ENCODE results near the gene ASB3.

ASB3 gene

GRCh38 chr2:53753041-53753440, 33.7 kb downstream of the ASB3 start:
- Histone ChIP-seq H3K9me3 (ENCODE audit: control insufficient read depth, low read length) (no peaks in the 10 kb centered on the region), H3K9ac (ENCODE audit: low read length) (no peak overlapping the region), H3K4me3 (ENCODE audit: low read length) (no peak overlapping the region), H3K27me3 (ENCODE audit: control insufficient read depth, insufficient read depth, low read length) (no peaks in the 10 kb centered on the region), H3K4me1 (ENCODE audit: control insufficient read depth, insufficient read depth, low read length) (peaks cover 6% of the 10 kb centered on the region), H3K36me3 (ENCODE audit: control insufficient read depth, insufficient read depth, low read length) (no peaks in the 10 kb centered on the region)

GRCh38 chr2:53752385-53752784, 34.4 kb downstream of the ASB3 start:
- H3K27me3 ChIP-seq (ENCODE audit: control insufficient read depth, insufficient read depth, low read length): no peaks in the 10 kb centered on the region
- H3K9me3 ChIP-seq (ENCODE audit: control insufficient read depth, low read length): no peaks in the 10 kb centered on the region
- H3K4me1 ChIP-seq (ENCODE audit: control insufficient read depth, insufficient read depth, low read length): peaks cover 6% of the 10 kb centered on the region
- H3K4me3 ChIP-seq (ENCODE audit: low read length): no peak overlapping the region
- no peaks in the 10 kb centered on the region for H3K36me3 ChIP-seq (ENCODE audit: control insufficient read depth, insufficient read depth, low read length)
- H3K9ac ChIP-seq (ENCODE audit: low read length): no peak overlapping the region

GRCh38 chr2:53751728-53752127, 35.0 kb downstream of the ASB3 start:
- Histone ChIP-seq H3K27me3 (ENCODE audit: control insufficient read depth, insufficient read depth, low read length) (no peaks in the 10 kb centered on the region), H3K4me1 (ENCODE audit: control insufficient read depth, insufficient read depth, low read length) (peaks cover 6% of the 10 kb centered on the region), H3K9me3 (ENCODE audit: control insufficient read depth, low read length) (no peaks in the 10 kb centered on the region), H3K36me3 (ENCODE audit: control insufficient read depth, insufficient read depth, low read length) (no peaks in the 10 kb centered on the region), H3K9ac (ENCODE audit: low read length) (no peak overlapping the region), H3K4me3 (ENCODE audit: low read length) (no peak overlapping the region)

GRCh38 chr2:53750041-53750768, 36.5 kb downstream of the ASB3 start:
- Histone ChIP-seq H3K9ac (ENCODE audit: low read length) (no peak overlapping the region), H3K9me3 (ENCODE audit: control insufficient read depth, low read length) (no peaks in the 10 kb centered on the region), H3K4me1 (ENCODE audit: control insufficient read depth, insufficient read depth, low read length) (peaks cover 10% of the 10 kb centered on the region), H3K27me3 (ENCODE audit: control insufficient read depth, insufficient read depth, low read length) (no peaks in the 10 kb centered on the region), H3K4me3 (ENCODE audit: low read length) (no peak overlapping the region), H3K36me3 (ENCODE audit: control insufficient read depth, insufficient read depth, low read length) (no peaks in the 10 kb centered on the region)

- Histone ChIP-seq H3K36me3 (ENCODE audit: control insufficient read depth, insufficient read depth, low read length) (no peaks in the 10 kb centered on the region), H3K9ac (ENCODE audit: low read length) (no peak overlapping the region), H3K9me3 (ENCODE audit: control insufficient read depth, low read length) (no peaks in the 10 kb centered on the region), H3K4me1 (ENCODE audit: control insufficient read depth, insufficient read depth, low read length) (peaks cover 7% of the 10 kb centered on the region), H3K27me3 (ENCODE audit: control insufficient read depth, insufficient read depth, low read length) (no peaks in the 10 kb centered on the region), H3K4me3 (ENCODE audit: low read length) (no peak overlapping the region)
Measured at GRCh38 chr2:53744395-53745065, 42.2 kb downstream of the ASB3 start.

- H3K9me3 ChIP-seq (ENCODE audit: control insufficient read depth, low read length): no peaks in the 10 kb centered on the region
- H3K4me1 ChIP-seq (ENCODE audit: control insufficient read depth, insufficient read depth, low read length): peaks cover 3% of the 10 kb centered on the region
- H3K4me3 ChIP-seq (ENCODE audit: low read length): no peak overlapping the region
- no peaks in the 10 kb centered on the region for H3K36me3 ChIP-seq (ENCODE audit: control insufficient read depth, insufficient read depth, low read length)
- H3K9ac ChIP-seq (ENCODE audit: low read length): no peak overlapping the region
- H3K27me3 ChIP-seq (ENCODE audit: control insufficient read depth, insufficient read depth, low read length): no peaks in the 10 kb centered on the region
Measured at GRCh38 chr2:53740170-53740569, 46.6 kb downstream of the ASB3 start.

GRCh38 chr2:53739032-53739431, 47.7 kb downstream of the ASB3 start:
- no peaks in the 10 kb centered on the region for H3K27me3 ChIP-seq (ENCODE audit: control insufficient read depth, insufficient read depth, low read length)
- no peaks in the 10 kb centered on the region for H3K4me1 ChIP-seq (ENCODE audit: control insufficient read depth, insufficient read depth, low read length)
- no peaks in the 10 kb centered on the region for H3K9me3 ChIP-seq (ENCODE audit: control insufficient read depth, low read length)
- no peak overlapping the region for H3K4me3 ChIP-seq (ENCODE audit: low read length)
- H3K9ac ChIP-seq (ENCODE audit: low read length): no peak overlapping the region
- H3K36me3 ChIP-seq (ENCODE audit: control insufficient read depth, insufficient read depth, low read length): no peaks in the 10 kb centered on the region

GRCh38 chr2:53737091-53737490, 49.7 kb downstream of the ASB3 start:
- Histone ChIP-seq H3K4me1 (ENCODE audit: control insufficient read depth, insufficient read depth, low read length) (no peaks in the 10 kb centered on the region), H3K36me3 (ENCODE audit: control insufficient read depth, insufficient read depth, low read length) (no peaks in the 10 kb centered on the region), H3K4me3 (ENCODE audit: low read length) (no peak overlapping the region), H3K9ac (ENCODE audit: low read length) (no peak overlapping the region), H3K27me3 (ENCODE audit: control insufficient read depth, insufficient read depth, low read length) (no peaks in the 10 kb centered on the region), H3K9me3 (ENCODE audit: control insufficient read depth, low read length) (no peaks in the 10 kb centered on the region)

- Histone ChIP-seq H3K4me3 (ENCODE audit: low read length) (no peak overlapping the region), H3K27me3 (ENCODE audit: control insufficient read depth, insufficient read depth, low read length) (no peaks in the 10 kb centered on the region)
Measured at GRCh38 chr2:53729143-53729762, 57.5 kb downstream of the ASB3 start.

GRCh38 chr2:53727921-53728320, 58.8 kb downstream of the ASB3 start:
- Histone ChIP-seq H3K4me1 (ENCODE audit: control insufficient read depth, insufficient read depth, low read length) (no peaks in the 10 kb centered on the region), H3K27me3 (ENCODE audit: control insufficient read depth, insufficient read depth, low read length) (no peaks in the 10 kb centered on the region), H3K9me3 (ENCODE audit: control insufficient read depth, low read length) (no peaks in the 10 kb centered on the region), H3K36me3 (ENCODE audit: control insufficient read depth, insufficient read depth, low read length) (no peaks in the 10 kb centered on the region), H3K4me3 (ENCODE audit: low read length) (no peak overlapping the region), H3K9ac (ENCODE audit: low read length) (no peak overlapping the region)

More at GRCh38 chr2:53729143-53729762, 57.5 kb downstream of the ASB3 start:
- Histone ChIP-seq H3K4me1 (ENCODE audit: control insufficient read depth, insufficient read depth, low read length) (no peaks in the 10 kb centered on the region), H3K9ac (ENCODE audit: low read length) (no peak overlapping the region), H3K36me3 (ENCODE audit: control insufficient read depth, insufficient read depth, low read length) (no peaks in the 10 kb centered on the region), H3K9me3 (ENCODE audit: control insufficient read depth, low read length) (no peaks in the 10 kb centered on the region)

GRCh38 chr2:53725662-53726061, 61.1 kb downstream of the ASB3 start:
- Histone ChIP-seq H3K9me3 (ENCODE audit: control insufficient read depth, low read length) (no peaks in the 10 kb centered on the region), H3K4me1 (ENCODE audit: control insufficient read depth, insufficient read depth, low read length) (no peaks in the 10 kb centered on the region), H3K36me3 (ENCODE audit: control insufficient read depth, insufficient read depth, low read length) (no peaks in the 10 kb centered on the region), H3K27me3 (ENCODE audit: control insufficient read depth, insufficient read depth, low read length) (no peaks in the 10 kb centered on the region), H3K4me3 (ENCODE audit: low read length) (no peak overlapping the region), H3K9ac (ENCODE audit: low read length) (no peak overlapping the region)

- H3K27me3 ChIP-seq (ENCODE audit: control insufficient read depth, insufficient read depth, low read length): no peaks in the 10 kb centered on the region
- no peaks in the 10 kb centered on the region for H3K36me3 ChIP-seq (ENCODE audit: control insufficient read depth, insufficient read depth, low read length)
- no peaks in the 10 kb centered on the region for H3K9me3 ChIP-seq (ENCODE audit: control insufficient read depth, low read length)
- no peaks in the 10 kb centered on the region for H3K4me1 ChIP-seq (ENCODE audit: control insufficient read depth, insufficient read depth, low read length)
- no peak overlapping the region for H3K9ac ChIP-seq (ENCODE audit: low read length)
- no peak overlapping the region for H3K4me3 ChIP-seq (ENCODE audit: low read length)
Measured at GRCh38 chr2:53724536-53724935, 62.2 kb downstream of the ASB3 start.
